ENCODE measurements around the gene CTAG2.
"Not testable (repeated sequence)": the region's sequence is repeated elsewhere in the genome, so short reads cannot be mapped to it uniquely, and the experiment has no call there.

The CTAG2 gene

GRCh38 chrX:154608823-154609222 is 44.6 kb downstream of the CTAG2 start:
- DNase-seq (ENCODE audit: low read depth, low spot score); H3K27me3 ChIP-seq (ENCODE audit: insufficient read depth, insufficient read length); H3K9ac ChIP-seq (ENCODE audit: insufficient read length, low read depth); H3K4me1 ChIP-seq (ENCODE audit: insufficient read depth, insufficient read length); H3K9me3 ChIP-seq (ENCODE audit: insufficient read depth, low read length); H3K36me3 ChIP-seq (ENCODE audit: insufficient read depth, insufficient read length, low read length); H3K4me3 ChIP-seq (ENCODE audit: insufficient read length, low read depth): not testable (repeated sequence)

- H3K4me3 ChIP-seq (ENCODE audit: insufficient read length, low read depth); H3K36me3 ChIP-seq (ENCODE audit: insufficient read depth, insufficient read length, low read length); H3K4me1 ChIP-seq (ENCODE audit: insufficient read depth, insufficient read length); H3K27me3 ChIP-seq (ENCODE audit: insufficient read depth, insufficient read length); H3K9ac ChIP-seq (ENCODE audit: insufficient read length, low read depth); H3K9me3 ChIP-seq (ENCODE audit: insufficient read depth, low read length); DNase-seq (ENCODE audit: low read depth, low spot score): not testable (repeated sequence)
Observed at GRCh38 chrX:154607976-154608375, 45.4 kb downstream of the CTAG2 start.

DNA sequence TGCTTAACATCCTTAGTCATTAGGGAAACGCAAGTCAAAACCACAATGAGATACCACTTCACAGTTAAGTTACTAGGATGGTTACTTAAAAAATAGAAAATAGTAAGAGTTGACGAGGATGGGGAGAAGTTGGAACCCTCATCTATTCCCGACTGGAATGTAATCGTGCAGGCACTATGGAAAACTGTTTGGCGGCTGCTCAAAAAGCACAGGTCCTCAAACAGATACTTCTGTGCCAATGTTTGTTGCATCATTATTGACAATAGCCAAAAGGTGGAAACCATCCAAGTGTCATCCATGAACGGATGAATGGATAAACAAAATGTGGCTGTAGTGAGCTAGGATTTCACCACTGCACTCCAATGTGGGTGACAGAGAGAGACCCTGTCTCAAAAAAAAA is 46.0 kb downstream of the CTAG2 start:
- Histone ChIP-seq H3K27me3 (ENCODE audit: insufficient read depth, insufficient read length) (no peaks in the 10 kb centered on the region), H3K9me3 (ENCODE audit: insufficient read depth, low read length) (no peaks in the 10 kb centered on the region), H3K4me1 (ENCODE audit: insufficient read depth, insufficient read length) (no peaks in the 10 kb centered on the region), H3K9ac (ENCODE audit: insufficient read length, low read depth) (no peak overlapping the region), H3K4me3 (ENCODE audit: insufficient read length, low read depth) (no peak overlapping the region), H3K36me3 (ENCODE audit: insufficient read depth, insufficient read length, low read length) (no peaks in the 10 kb centered on the region)
- no peak for TF ChIP-seq SUZ12 (IDR thresholded peaks at IDR 0.05; ENCODE audit: extremely low read depth, insufficient read depth, insufficient read length)
- no peak for TF ChIP-seq ZNF274 (IDR thresholded peaks at IDR 0.05; ENCODE audit: low read depth, low read length)
- no peak for TF ChIP-seq YY1 (IDR thresholded peaks at IDR 0.05; ENCODE audit: insufficient read depth, insufficient read length)
- no peak for DNase-seq (ENCODE audit: low read depth, low spot score)

- H3K9ac ChIP-seq (ENCODE audit: insufficient read length, low read depth), result no peak overlapping the region
- H3K4me1 ChIP-seq (ENCODE audit: insufficient read depth, insufficient read length), result no peaks in the 10 kb centered on the region
- H3K9me3 ChIP-seq (ENCODE audit: insufficient read depth, low read length), result no peaks in the 10 kb centered on the region
- no peak for TF ChIP-seq YY1 (IDR thresholded peaks at IDR 0.05; ENCODE audit: insufficient read depth, insufficient read length)
- no peak for TF ChIP-seq SUZ12 (IDR thresholded peaks at IDR 0.05; ENCODE audit: extremely low read depth, insufficient read depth, insufficient read length)
- no peak for TF ChIP-seq ZNF274 (IDR thresholded peaks at IDR 0.05; ENCODE audit: low read depth, low read length)
- no peaks in the 10 kb centered on the region for H3K27me3 ChIP-seq (ENCODE audit: insufficient read depth, insufficient read length)
- no peak for DNase-seq (ENCODE audit: low read depth, low spot score)
- H3K36me3 ChIP-seq (ENCODE audit: insufficient read depth, insufficient read length, low read length), result no peaks in the 10 kb centered on the region
- H3K4me3 ChIP-seq (ENCODE audit: insufficient read length, low read depth), result no peak overlapping the region
Observed at GRCh38 chrX:154605566-154605965, 47.8 kb downstream of the CTAG2 start.

GRCh38 chrX:154603438-154604430 is 49.6 kb downstream of the CTAG2 start:
- no peaks in the 10 kb centered on the region for H3K9me3 ChIP-seq (ENCODE audit: insufficient read depth, low read length)
- H3K4me3 ChIP-seq (ENCODE audit: insufficient read length, low read depth), result no peak overlapping the region
- no peak overlapping the region for H3K9ac ChIP-seq (ENCODE audit: insufficient read length, low read depth)
- H3K36me3 ChIP-seq (ENCODE audit: insufficient read depth, insufficient read length, low read length), result no peaks in the 10 kb centered on the region
- TF ChIP-seq YY1 (IDR thresholded peaks at IDR 0.05; ENCODE audit: insufficient read depth, insufficient read length) (no peak), SUZ12 (IDR thresholded peaks at IDR 0.05; ENCODE audit: extremely low read depth, insufficient read depth, insufficient read length) (no peak), ZNF274 (IDR thresholded peaks at IDR 0.05; ENCODE audit: low read depth, low read length) (no peak)
- DNase-seq (ENCODE audit: low read depth, low spot score), result no peak
- H3K4me1 ChIP-seq (ENCODE audit: insufficient read depth, insufficient read length), result no peaks in the 10 kb centered on the region
- no peaks in the 10 kb centered on the region for H3K27me3 ChIP-seq (ENCODE audit: insufficient read depth, insufficient read length)

DNA sequence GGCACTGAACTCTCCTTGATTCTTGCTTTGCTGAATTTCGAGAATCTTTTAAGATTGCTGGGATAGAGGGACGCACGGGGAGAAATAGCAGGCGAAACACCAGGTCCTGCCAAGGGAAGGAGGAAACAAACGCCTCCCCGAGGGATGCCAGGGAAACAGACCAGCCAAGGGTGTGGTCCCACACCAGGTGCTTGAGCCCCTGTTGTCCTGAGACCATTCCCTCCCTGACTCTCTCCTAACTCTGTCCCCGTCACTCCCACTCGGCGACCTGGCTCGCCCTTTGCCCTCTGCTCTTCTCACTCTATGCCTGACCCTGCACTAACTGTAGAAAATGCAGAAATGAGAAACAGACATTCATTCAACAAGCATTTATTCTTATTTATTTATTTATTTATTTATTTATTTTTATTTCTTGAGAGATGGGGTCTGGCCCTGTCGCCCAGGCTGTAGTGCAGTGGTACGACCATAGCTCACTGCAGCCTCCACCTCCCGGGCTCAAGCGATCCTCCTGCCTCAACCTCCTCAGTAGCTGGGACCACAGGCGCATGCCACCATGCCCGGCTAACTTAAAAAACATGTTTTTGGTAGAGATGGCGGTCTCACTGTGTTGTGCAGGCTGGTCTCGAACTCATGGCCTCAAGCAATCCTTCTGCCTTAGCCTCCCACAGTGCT is 50.5 kb downstream of the CTAG2 start:
- H3K4me3 ChIP-seq (ENCODE audit: insufficient read length, low read depth), result no peak overlapping the region
- no peak overlapping the region for H3K9ac ChIP-seq (ENCODE audit: insufficient read length, low read depth)
- no peaks in the 10 kb centered on the region for H3K36me3 ChIP-seq (ENCODE audit: insufficient read depth, insufficient read length, low read length)
- H3K4me1 ChIP-seq (ENCODE audit: insufficient read depth, insufficient read length), result no peaks in the 10 kb centered on the region
- TF ChIP-seq YY1 (IDR thresholded peaks at IDR 0.05; ENCODE audit: insufficient read depth, insufficient read length), result no peak
- TF ChIP-seq ZNF274 (IDR thresholded peaks at IDR 0.05; ENCODE audit: low read depth, low read length), result no peak
- no peak for TF ChIP-seq SUZ12 (IDR thresholded peaks at IDR 0.05; ENCODE audit: extremely low read depth, insufficient read depth, insufficient read length)
- H3K9me3 ChIP-seq (ENCODE audit: insufficient read depth, low read length), result 0 out of 2 replicates have a peak, but pooled peaks cover under 1% of the 10 kb centered on the region
- no peak for DNase-seq (ENCODE audit: low read depth, low spot score)
- H3K27me3 ChIP-seq (ENCODE audit: insufficient read depth, insufficient read length), result no peaks in the 10 kb centered on the region

- Histone ChIP-seq H3K27me3 (ENCODE audit: insufficient read depth, insufficient read length) (no peaks in the 10 kb centered on the region), H3K9me3 (ENCODE audit: insufficient read depth, low read length) (peaks cover 7% of the 10 kb centered on the region; the same call in 1 of the 2 replicates), H3K4me3 (ENCODE audit: insufficient read length, low read depth) (no peak overlapping the region), H3K9ac (ENCODE audit: insufficient read length, low read depth) (no peak overlapping the region), H3K36me3 (ENCODE audit: insufficient read depth, insufficient read length, low read length) (no peaks in the 10 kb centered on the region), H3K4me1 (ENCODE audit: insufficient read depth, insufficient read length) (no peaks in the 10 kb centered on the region)
- no peak for TF ChIP-seq SUZ12 (IDR thresholded peaks at IDR 0.05; ENCODE audit: extremely low read depth, insufficient read depth, insufficient read length)
- no peak for TF ChIP-seq YY1 (IDR thresholded peaks at IDR 0.05; ENCODE audit: insufficient read depth, insufficient read length)
- TF ChIP-seq ZNF274 (IDR thresholded peaks at IDR 0.05; ENCODE audit: low read depth, low read length), result no peak
- no peak for DNase-seq (ENCODE audit: low read depth, low spot score)
Observed at GRCh38 chrX:154602226-154602625, 51.2 kb downstream of the CTAG2 start.
